Measurements from ENCODE around the gene TTC21A.

Gene TTC21A

DNA sequence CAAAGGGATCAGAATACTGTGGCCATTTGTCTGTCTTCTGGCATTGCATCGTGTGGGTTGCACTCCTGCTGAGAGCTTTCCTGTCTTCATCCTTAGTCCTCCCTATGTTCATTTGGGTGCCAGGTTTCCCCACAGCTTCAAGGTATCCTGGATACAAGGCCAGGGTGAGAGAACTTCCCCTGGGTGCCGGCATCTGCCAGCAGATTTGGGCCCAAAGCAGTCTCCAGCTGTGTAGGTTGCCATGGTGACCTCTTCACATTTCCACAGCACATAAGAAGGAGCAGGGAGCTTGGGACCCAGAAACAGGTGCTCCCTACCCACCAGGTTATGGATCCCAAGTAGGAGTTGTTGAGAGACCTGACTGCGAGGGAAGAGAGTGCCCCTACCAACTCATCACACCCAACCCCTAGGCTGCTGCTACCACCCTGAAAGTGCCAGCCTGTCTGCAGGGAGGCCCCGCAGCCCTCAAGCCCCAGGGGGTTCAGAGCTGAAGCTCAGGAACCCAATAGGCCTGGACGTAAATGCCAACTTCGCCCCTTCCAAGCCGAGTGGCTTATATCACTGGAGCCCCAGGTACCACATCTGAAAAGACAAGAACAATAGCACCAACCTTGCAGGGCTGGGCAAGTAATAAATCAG, 19.9 kb downstream of the TTC21A start:
- TF ChIP-seq, protein P1, sequence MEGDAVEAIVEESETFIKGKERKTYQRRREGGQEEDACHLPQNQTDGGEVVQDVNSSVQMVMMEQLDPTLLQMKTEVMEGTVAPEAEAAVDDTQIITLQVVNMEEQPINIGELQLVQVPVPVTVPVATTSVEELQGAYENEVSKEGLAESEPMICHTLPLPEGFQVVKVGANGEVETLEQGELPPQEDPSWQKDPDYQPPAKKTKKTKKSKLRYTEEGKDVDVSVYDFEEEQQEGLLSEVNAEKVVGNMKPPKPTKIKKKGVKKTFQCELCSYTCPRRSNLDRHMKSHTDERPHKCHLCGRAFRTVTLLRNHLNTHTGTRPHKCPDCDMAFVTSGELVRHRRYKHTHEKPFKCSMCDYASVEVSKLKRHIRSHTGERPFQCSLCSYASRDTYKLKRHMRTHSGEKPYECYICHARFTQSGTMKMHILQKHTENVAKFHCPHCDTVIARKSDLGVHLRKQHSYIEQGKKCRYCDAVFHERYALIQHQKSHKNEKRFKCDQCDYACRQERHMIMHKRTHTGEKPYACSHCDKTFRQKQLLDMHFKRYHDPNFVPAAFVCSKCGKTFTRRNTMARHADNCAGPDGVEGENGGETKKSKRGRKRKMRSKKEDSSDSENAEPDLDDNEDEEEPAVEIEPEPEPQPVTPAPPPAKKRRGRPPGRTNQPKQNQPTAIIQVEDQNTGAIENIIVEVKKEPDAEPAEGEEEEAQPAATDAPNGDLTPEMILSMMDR (IDR thresholded peaks at IDR 0.05; ENCODE audit: insufficient read depth, low read length, poor library complexity, severe bottlenecking), result no peak
- H3K36me3 ChIP-seq (ENCODE audit: control insufficient read depth, insufficient read depth, low read length), result no peaks in the 10 kb centered on the region
- H3K27me3 ChIP-seq (replicated peaks; ENCODE audit: control insufficient read depth, insufficient read depth, low read length), result no peaks in the 10 kb centered on the region
- H3K4me3 ChIP-seq (replicated peaks; ENCODE audit: low read depth, low read length), result no peak overlapping the region
- DNase-seq (ENCODE audit: extremely low read depth, insufficient read length), result no peak

- Histone ChIP-seq H3K4me3 (replicated peaks; ENCODE audit: low read depth, low read length) (no peak overlapping the region), H3K36me3 (ENCODE audit: control insufficient read depth, insufficient read depth, low read length) (no peaks in the 10 kb centered on the region), H3K27me3 (replicated peaks; ENCODE audit: control insufficient read depth, insufficient read depth, low read length) (no peaks in the 10 kb centered on the region)
- DNase-seq (ENCODE audit: extremely low read depth, insufficient read length), result no peak
- TF ChIP-seq, protein P1 (IDR thresholded peaks at IDR 0.05; ENCODE audit: insufficient read depth, low read length, poor library complexity, severe bottlenecking), result no peak
Measured at GRCh38 chr3:39127908-39128304, 20.4 kb downstream of the TTC21A start.

DNA sequence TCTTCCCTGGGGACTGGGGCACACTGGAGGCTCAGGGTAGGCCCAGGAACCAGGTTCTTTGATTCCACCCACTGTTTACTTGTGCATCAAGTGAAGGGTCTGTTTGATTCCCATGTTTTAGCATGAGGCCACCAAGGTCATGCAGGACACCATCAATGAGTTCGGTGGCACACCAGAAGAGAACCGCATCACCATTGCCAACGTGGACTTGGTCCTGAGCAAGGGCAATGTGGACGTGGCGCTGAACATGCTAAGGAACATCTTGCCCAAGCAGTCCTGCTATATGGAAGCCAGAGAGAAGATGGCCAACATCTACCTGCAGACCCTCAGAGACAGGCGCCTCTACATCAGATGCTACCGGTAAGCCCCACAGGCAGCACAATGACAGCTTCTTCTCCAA, 21.5 kb downstream of the TTC21A start:
- no peak for DNase-seq (ENCODE audit: extremely low read depth, insufficient read length)
- TF ChIP-seq, protein P1 (IDR thresholded peaks at IDR 0.05; ENCODE audit: insufficient read depth, low read length, poor library complexity, severe bottlenecking), result no peak
- Histone ChIP-seq H3K36me3 (ENCODE audit: control insufficient read depth, insufficient read depth, low read length) (no peaks in the 10 kb centered on the region), H3K4me3 (replicated peaks; ENCODE audit: low read depth, low read length) (no peak overlapping the region), H3K27me3 (replicated peaks; ENCODE audit: control insufficient read depth, insufficient read depth, low read length) (no peaks in the 10 kb centered on the region)

DNA sequence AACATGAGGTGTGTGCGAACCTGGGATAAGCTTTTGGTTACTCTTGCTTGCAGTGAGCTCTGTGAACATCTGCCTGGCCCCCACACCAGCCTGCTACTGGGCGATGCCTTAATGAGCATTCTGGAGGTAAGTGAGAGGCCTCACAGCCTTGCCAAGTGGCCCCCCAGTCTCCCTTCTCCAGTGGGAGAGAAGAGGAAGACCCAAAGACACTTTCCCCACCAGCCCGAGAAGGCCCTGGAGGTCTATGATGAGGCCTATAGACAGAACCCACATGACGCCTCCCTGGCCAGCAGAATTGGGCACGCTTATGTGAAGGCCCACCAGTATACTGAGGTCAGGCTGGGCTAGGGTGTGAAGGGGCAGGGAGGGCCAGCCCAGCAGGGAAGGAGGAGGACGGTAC, 22.5 kb downstream of the TTC21A start:
- Histone ChIP-seq H3K36me3 (ENCODE audit: control insufficient read depth, insufficient read depth, low read length) (no peaks in the 10 kb centered on the region), H3K27me3 (replicated peaks; ENCODE audit: control insufficient read depth, insufficient read depth, low read length) (no peaks in the 10 kb centered on the region), H3K4me3 (replicated peaks; ENCODE audit: low read depth, low read length) (no peak overlapping the region)
- TF ChIP-seq, protein P1 (IDR thresholded peaks at IDR 0.05; ENCODE audit: insufficient read depth, low read length, poor library complexity, severe bottlenecking), result no peak
- no peak for DNase-seq (ENCODE audit: extremely low read depth, insufficient read length)

DNA sequence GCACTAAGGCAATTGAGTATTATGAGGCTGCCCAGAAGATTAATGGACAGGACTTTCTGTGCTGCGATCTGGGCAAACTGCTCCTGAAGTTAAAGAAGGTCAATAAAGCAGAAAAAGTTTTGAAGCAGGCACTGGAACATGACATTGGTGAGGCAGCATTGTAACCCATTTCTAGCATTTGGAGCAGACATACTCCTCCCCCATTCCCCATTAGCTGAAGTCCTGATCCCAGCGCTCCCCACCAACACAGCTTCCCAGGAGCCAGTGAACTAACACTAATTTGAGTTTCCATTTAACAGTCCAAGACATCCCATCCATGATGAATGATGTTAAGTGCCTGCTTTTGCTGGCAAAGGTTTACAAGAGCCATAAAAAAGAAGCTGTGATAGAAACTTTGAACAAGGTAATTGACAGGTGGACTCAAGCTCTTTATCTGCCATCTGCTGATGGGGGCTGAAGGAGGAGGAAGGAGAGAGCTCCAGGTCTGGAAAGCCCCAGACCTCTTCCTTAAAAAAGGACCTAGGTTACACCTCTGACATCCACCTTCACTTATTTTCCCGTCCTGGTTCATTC, 23.3 kb downstream of the TTC21A start:
- H3K4me3 ChIP-seq (replicated peaks; ENCODE audit: low read depth, low read length), result no peak overlapping the region
- DNase-seq (ENCODE audit: extremely low read depth, insufficient read length), result no peak
- TF ChIP-seq, protein P1 (IDR thresholded peaks at IDR 0.05; ENCODE audit: insufficient read depth, low read length, poor library complexity, severe bottlenecking), result no peak
- H3K27me3 ChIP-seq (replicated peaks; ENCODE audit: control insufficient read depth, insufficient read depth, low read length), result no peaks in the 10 kb centered on the region
- no peaks in the 10 kb centered on the region for H3K36me3 ChIP-seq (ENCODE audit: control insufficient read depth, insufficient read depth, low read length)
